Endothelial cell of umbilical vein (primary cell): ENCODE data around the gene C6orf136. TPM values are rescaled to one million over a fixed set of nuclear protein-coding genes. Genes with fewer than 3 reads are reported as not detected.

Experiments used
- BruUV-seq: library from RNA; stranded (reverse); fragments of 400-500 nt; replicated peaks from 2 replicates; lab custom pipeline; 2021; lab: Mats Ljungman, UMichigan
- CTCF ChIA-PET: fragments of 300-600, 350-600 bp; sonication (Branson Sonifier 250); formaldehyde crosslinking; loops from one replicate; lab custom pipeline; 2021; ENCODE audit warnings: antibody characterized with exemption, inconsistent platforms; lab: Charles Lee
- POLR2A ChIA-PET: fragments of 300-600, 350-600 bp; sonication (Branson Sonifier 250); formaldehyde crosslinking; loops from one replicate; lab custom pipeline; 2021; ENCODE audit warnings: antibody characterized with exemption, inconsistent platforms; lab: Charles Lee
- DNase-seq: peaks from one replicate; pipeline ENCODE4 v3.0.0-alpha.2; 2011; ENCODE audit warnings: low read depth, low spot score
- FAIRE-seq: peaks from 2 replicates; lab custom pipeline; 2011; peaks lifted over from hg19 to GRCh38; lab: Jason Lieb, UNC
- H2AFZ ChIP-seq: 2 replicates; pipeline ENCODE4 v1.6.0; 2012; ENCODE audit warnings: low read depth, low read length, control low read depth, inconsistent platforms
- H3K27ac ChIP-seq: 2 replicates; pipeline ENCODE4 v1.5.1; 2011; ENCODE audit warnings: low read depth, mild to moderate bottlenecking, control low read depth, low read length, moderate library complexity; ENCODE audit not compliant: insufficient read depth
- H3K27me3 ChIP-seq, 2 experiments: 2 replicates each; pipeline versions ENCODE4 v1.6.0 to v1.6.1; 2011; ENCODE audit warnings: low read length in 2 of 2, mixed read lengths in 1 of 2; ENCODE audit not compliant: control insufficient read depth in 2 of 2, insufficient read depth in 2 of 2
- H3K36me3 ChIP-seq, 2 experiments: 2 replicates in 1 of 2; 3 replicates in 1 of 2; pipeline ENCODE4 v1.5.1; 2011; ENCODE audit warnings: low read length in 2 of 2, mild to moderate bottlenecking in 1 of 2, moderate library complexity in 1 of 2; ENCODE audit not compliant: control insufficient read depth in 2 of 2, insufficient read depth in 2 of 2; ENCODE audit errors: extremely low read depth in 1 of 2
- H3K4me1 ChIP-seq: 3 replicates; pipeline ENCODE4 v1.5.1; 2011; ENCODE audit warnings: mild to moderate bottlenecking, low read length; ENCODE audit not compliant: control insufficient read depth, insufficient read depth; ENCODE audit errors: extremely low read depth
- H3K4me2 ChIP-seq: 2 replicates; pipeline ENCODE4 v1.6.1; 2011; ENCODE audit warnings: low read length, control low read depth, mixed read lengths; ENCODE audit not compliant: insufficient read depth
- H3K4me3 ChIP-seq, 3 experiments: fragments of 200-600 bp in 1 of 3; sonication (generic), shearing (Covaris generic) in 1 of 3; replicated peaks in 1 of 3; 2 replicates each; pipeline ENCODE4 v1.5.1; 2011 to 2016; ENCODE audit warnings: control low read depth in 3 of 3, low read length in 3 of 3, mild to moderate bottlenecking in 2 of 3, inconsistent platforms in 1 of 3, low read depth in 1 of 3, moderate library complexity in 1 of 3; ENCODE audit not compliant: insufficient read depth in 1 of 3
- H3K79me2 ChIP-seq: 2 replicates; pipeline ENCODE4 v1.6.0; 2012; ENCODE audit warnings: low read length, inconsistent platforms; ENCODE audit not compliant: control insufficient read depth, insufficient read depth
- H3K9ac ChIP-seq: replicated peaks from 2 replicates; pipeline ENCODE3; 2011; ENCODE audit warnings: low read length, control low read depth; ENCODE audit not compliant: insufficient read depth; ENCODE audit errors: extremely low read depth
- H3K9me1 ChIP-seq: replicated peaks from 3 replicates; pipeline ENCODE4 v1.6.0; 2011; ENCODE audit warnings: mild to moderate bottlenecking, low read length; ENCODE audit not compliant: control insufficient read depth, insufficient read depth; ENCODE audit errors: extremely low read depth
- H3K9me3 ChIP-seq: replicated peaks from 2 replicates; pipeline ENCODE4 v1.5.1; 2012; ENCODE audit warnings: low read length, inconsistent platforms; ENCODE audit not compliant: control insufficient read depth, insufficient read depth
- H4K20me1 ChIP-seq: replicated peaks from 2 replicates; pipeline ENCODE3; 2011; ENCODE audit warnings: mild to moderate bottlenecking, low read length; ENCODE audit not compliant: control insufficient read depth, insufficient read depth; ENCODE audit errors: extremely low read depth
- CTCF ChIP-seq, 2 donors: IDR thresholded peaks; 1 replicate in 1 of 2; 2 replicates in 1 of 2; pipeline ENCODE4 v1.5.1; 2011; ENCODE audit warnings: low read length in 2 of 2, mild to moderate bottlenecking in 2 of 2, moderate library complexity in 2 of 2, control low read depth in 1 of 2, inconsistent platforms in 1 of 2, low read depth in 1 of 2; ENCODE audit not compliant: insufficient read depth in 1 of 2; ENCODE audit errors: extremely low read depth in 1 of 2
- EZH2 ChIP-seq: IDR thresholded peaks from 2 replicates; pipeline ENCODE4 v1.6.1; 2012; ENCODE audit warnings: borderline replicate concordance, low read depth, mild to moderate bottlenecking, moderate library complexity, low read length, inconsistent platforms; ENCODE audit not compliant: severe bottlenecking
- FOS ChIP-seq: IDR thresholded peaks from 2 replicates; pipeline ENCODE4 v1.6.1; 2011; ENCODE audit warnings: mild to moderate bottlenecking, low read length, moderate library complexity, borderline replicate concordance; ENCODE audit not compliant: insufficient read depth
- GATA2 ChIP-seq: IDR thresholded peaks from 2 replicates; pipeline ENCODE4 v1.7.0; 2011; ENCODE audit warnings: low read depth, mild to moderate bottlenecking, moderate library complexity, mixed read lengths, low read length; ENCODE audit not compliant: insufficient read length, insufficient read depth
- JUN ChIP-seq: IDR thresholded peaks from 2 replicates; pipeline ENCODE4 v1.6.1; 2011; ENCODE audit warnings: borderline replicate concordance, low read depth; ENCODE audit not compliant: insufficient read length, insufficient read depth
- MYC ChIP-seq: IDR thresholded peaks from one replicate; pipeline ENCODE4 v1.6.1; 2011; ENCODE audit warnings: mild to moderate bottlenecking, low read depth, low read length
- POLR2A ChIP-seq: IDR thresholded peaks from 2 replicates; pipeline ENCODE4 v1.6.1; 2012; ENCODE audit warnings: low read depth, mild to moderate bottlenecking, control low read depth, low read length
- POLR2AphosphoS5 ChIP-seq: IDR thresholded peaks from 2 replicates; pipeline ENCODE4 v1.6.1; 2012; ENCODE audit warnings: low read depth, mild to moderate bottlenecking, control low read depth, low read length, moderate library complexity; ENCODE audit not compliant: insufficient read depth
- dilution Hi-C: fragments of 300-500 bp; cut with MboI; formaldehyde crosslinking; loops from one replicate; pipeline ENCODE4 v1.15.0; 2019; ENCODE audit warnings: low sequenced_read_pairs; ENCODE audit not compliant: extremely low pct_ligation_motif_present
- intact Hi-C: fragments of 100-400 bp; cut with micrococcal nuclease; formaldehyde crosslinking; loops from one replicate; pipeline ENCODE4 v1.10.0; 2022
- polyA plus RNA-seq, 4 experiments: library from polyadenylated mRNA; depleted of rRNA in 3 of 4; stranded (reverse) in 3 of 4; unstranded in 1 of 4; fragments of >200 nt; gene quantifications; 2 replicates each; pipeline versions ENCODE4 v1.2.1 to v1.2.3, GENCODE V29; 2011 to 2012; ENCODE audit warnings: missing spikeins in 1 of 4
- total RNA-seq: library from RNA; stranded (reverse); gene quantifications from 2 replicates; pipeline ENCODE4 v1.2.3, GENCODE V29; 2021
- TF ChIP-seq, protein P1 (sequence below): IDR thresholded peaks from 2 replicates; pipeline ENCODE4 v1.6.1; 2011; ENCODE audit not compliant: insufficient read depth, insufficient read length

The C6orf136 gene
- total and polyA plus RNA-seq, 2 donors (not counting 3 experiments of a cell fraction or from before 2014, with no cell fraction given): 19.1 to 21.0 TPM

DNA sequence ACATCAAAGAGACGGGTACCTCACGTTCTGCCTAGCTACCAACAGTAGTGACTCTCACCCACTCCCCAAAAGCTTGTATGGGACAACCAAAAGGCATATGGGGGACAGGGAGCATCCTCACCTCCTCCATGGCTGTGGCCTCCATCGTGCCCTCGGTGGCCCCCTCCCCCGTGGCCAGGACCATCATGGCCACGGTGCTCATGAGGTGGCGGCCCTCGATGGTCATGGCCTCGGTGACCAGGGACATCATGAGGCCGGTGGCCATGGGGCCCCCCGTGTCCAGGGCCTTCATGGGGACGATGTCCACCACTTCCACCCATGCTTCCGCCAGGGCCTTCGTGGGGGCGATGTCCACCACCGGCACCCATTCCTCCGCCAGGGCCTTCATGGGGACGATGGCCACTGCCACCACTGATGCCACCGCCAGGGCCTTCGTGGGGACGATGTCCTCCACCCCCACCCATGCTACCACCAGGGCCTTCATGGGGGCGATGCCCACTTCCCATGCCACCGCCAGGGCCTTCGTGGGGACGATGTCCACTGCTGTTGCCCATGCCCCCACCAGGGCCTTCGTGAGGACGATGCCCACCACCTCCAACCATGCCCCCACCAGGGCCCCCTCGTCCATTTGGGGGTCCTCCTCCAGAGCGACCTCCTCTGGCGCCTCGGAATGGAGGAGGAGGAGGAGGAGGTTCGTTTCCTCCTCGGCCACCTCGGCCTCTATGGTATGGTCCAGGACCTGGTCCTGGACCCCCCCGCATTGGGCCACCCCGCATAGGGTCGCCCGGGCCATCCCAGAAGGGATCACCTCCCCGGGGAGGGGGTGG lies 44.9 kb upstream of the C6orf136 start:
- BruUV-seq: no TSS peak
- Histone ChIP-seq H3K27me3 (no peaks in the 10 kb centered on the region), H3K36me3 (peaks cover 46 to 58% of the 10 kb centered on the region in 2 experiments), H3K4me3 (no peak overlapping the region), H2AFZ (no peak overlapping the region), H3K9me3 (no peaks in the 10 kb centered on the region), H3K9me1 (no peaks in the 10 kb centered on the region), H3K4me1 (peaks cover 8% of the 10 kb centered on the region), H3K9ac (no peak overlapping the region), H3K79me2 (no peaks in the 10 kb centered on the region), H4K20me1 (no peaks in the 10 kb centered on the region), H3K4me2 (no peak overlapping the region), H3K27ac (no peak overlapping the region)
- TF ChIP-seq FOS: no peak
- no peak for TF ChIP-seq POLR2AphosphoS5
- TF ChIP-seq MYC: no peak
- peak; percentile 52 for TF ChIP-seq POLR2A
- dilution Hi-C loops (no loop called here), intact Hi-C loops (no loop called here)
- DNase-seq (no peak), FAIRE-seq (no peak)
- CTCF ChIA-PET: interaction anchor here (0.9 to 8.8 kb wide), 3 partner anchors 11 to 119 kb away, joined by 3 to 149 read pairs (median 6); no protein-coding TSS in a partner anchor
- POLR2A ChIA-PET: interaction anchor here (6.2 kb wide), 1 partner anchor 12 kb away, joined by 63 read pairs; no protein-coding TSS in a partner anchor

DNA sequence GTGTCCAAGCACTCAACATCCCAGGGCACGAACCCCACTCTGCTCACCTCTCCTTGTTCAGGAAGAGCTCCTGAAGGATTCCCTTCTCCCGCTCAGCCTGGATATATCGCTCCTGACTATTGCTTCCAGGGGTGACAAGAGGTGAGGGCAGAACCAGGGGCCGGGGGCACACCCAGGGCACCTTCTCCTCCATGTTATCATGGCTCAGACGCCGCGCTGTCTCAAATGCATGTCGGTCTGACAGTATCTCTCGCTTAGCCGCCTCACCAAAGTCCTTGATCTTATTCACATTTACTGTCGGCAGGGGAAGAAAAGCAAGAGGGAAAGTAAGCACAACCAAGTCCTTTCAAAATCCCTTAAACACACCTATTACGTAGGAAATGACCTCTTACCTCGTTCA lies 43.0 kb upstream of the C6orf136 start:
- BruUV-seq: no TSS peak
- no peak overlapping the region for H3K9ac ChIP-seq
- POLR2A ChIA-PET: no interaction called here
- peaks cover 8% of the 10 kb centered on the region for H3K4me1 ChIP-seq
- no peak overlapping the region for H3K4me2 ChIP-seq
- H3K79me2 ChIP-seq: no peaks in the 10 kb centered on the region
- H3K9me1 ChIP-seq: no peaks in the 10 kb centered on the region
- no peak overlapping the region for H3K27ac ChIP-seq
- intact Hi-C loops (no loop called here), dilution Hi-C loops (no loop called here)
- H3K9me3 ChIP-seq: no peaks in the 10 kb centered on the region
- H3K4me3 ChIP-seq: no peak overlapping the region
- CTCF ChIA-PET: interaction anchor here (1.2 kb wide), 1 partner anchor 9 kb away, joined by 4 read pairs; no protein-coding TSS in a partner anchor
- H2AFZ ChIP-seq: no peak overlapping the region
- DNase-seq (no peak), FAIRE-seq (no peak)
- H4K20me1 ChIP-seq: no peaks in the 10 kb centered on the region
- H3K27me3 ChIP-seq: no peaks in the 10 kb centered on the region
- TF ChIP-seq FOS: no peak
- no peak for TF ChIP-seq EZH2
- TF ChIP-seq CTCF (IDR thresholded peaks at IDR 0.05; ENCODE audit: extremely low read depth in 1 of 2, insufficient read depth in 1 of 2, low read depth in 1 of 2, low read length in 2 of 2): no peak
- no peak for TF ChIP-seq POLR2AphosphoS5
- TF ChIP-seq POLR2A: no peak
- TF ChIP-seq GATA2: no peak
- TF ChIP-seq, protein P1, sequence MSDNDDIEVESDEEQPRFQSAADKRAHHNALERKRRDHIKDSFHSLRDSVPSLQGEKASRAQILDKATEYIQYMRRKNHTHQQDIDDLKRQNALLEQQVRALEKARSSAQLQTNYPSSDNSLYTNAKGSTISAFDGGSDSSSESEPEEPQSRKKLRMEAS: no peak
- no peak for TF ChIP-seq JUN
- no peak for TF ChIP-seq MYC
- peaks cover 52 to 66% of the 10 kb centered on the region in 2 experiments for H3K36me3 ChIP-seq
